GM12878 (cell line): Measurements from ENCODE around the gene RNF220. TPM values are rescaled to one million over a fixed set of nuclear protein-coding genes. Genes with fewer than 3 reads are reported as not detected.

Experiments used
- CBX5 ChIP-seq: sonication (generic); IDR thresholded peaks from 2 replicates; pipeline ENCODE4 v1.6.1; 2016; ENCODE audit warnings: low read depth, moderate library complexity, mild to moderate bottlenecking, inconsistent platforms
- CEBPB ChIP-seq, 2 experiments: fragments of 150-350 bp in 1 of 2; IDR thresholded peaks; 2 replicates each; pipeline ENCODE4 v1.6.1; 2012 to 2014; ENCODE audit warnings: low read depth in 2 of 2, low read length in 2 of 2, borderline replicate concordance in 1 of 2, inconsistent platforms in 1 of 2
- CHD1 ChIP-seq: IDR thresholded peaks from 2 replicates; pipeline ENCODE4 v1.6.1; 2012; ENCODE audit warnings: low read depth, low read length, improper control_type of control experiment
- CREB1 ChIP-seq: IDR thresholded peaks from 2 replicates; pipeline ENCODE4 v1.6.1; 2012; ENCODE audit warnings: low read depth, mild to moderate bottlenecking, inconsistent platforms
- DPF2 ChIP-seq: fragments of 450-650 bp; IDR thresholded peaks from 2 replicates; pipeline ENCODE4 v1.6.1; 2017; ENCODE audit warnings: mild to moderate bottlenecking
- EED ChIP-seq: sonication (generic); IDR thresholded peaks from 2 replicates; pipeline ENCODE4 v1.6.1; 2016; ENCODE audit warnings: antibody characterized with exemption, low read depth
- ESRRA ChIP-seq: IDR thresholded peaks from 2 replicates; pipeline ENCODE4 v1.6.1; 2012; ENCODE audit warnings: mild to moderate bottlenecking, low read length, improper control_type of control experiment
- FOS ChIP-seq: IDR thresholded peaks from 3 replicates; pipeline ENCODE4 v1.6.1; 2011; ENCODE audit warnings: borderline replicate concordance; ENCODE audit not compliant: insufficient read length; ENCODE audit errors: extremely low read depth
- FOXM1 ChIP-seq: IDR thresholded peaks from 2 replicates; pipeline ENCODE4 v1.6.1; 2012; ENCODE audit warnings: low read depth, mild to moderate bottlenecking, inconsistent platforms, low read length, moderate library complexity
- IKZF1 ChIP-seq: fragments of 450-650 bp; conservative IDR thresholded peaks from 2 replicates; pipeline ENCODE4 v1.6.1; 2017; ENCODE audit warnings: antibody characterized with exemption, mild to moderate bottlenecking
- IRF3 ChIP-seq: fragments of 450-650 bp; IDR thresholded peaks from 2 replicates; pipeline ENCODE4 v1.6.1; 2014; ENCODE audit warnings: mild to moderate bottlenecking
- JUNB ChIP-seq: IDR thresholded peaks from 2 replicates; pipeline ENCODE4 v1.6.1; 2016; ENCODE audit warnings: antibody characterized with exemption, mild to moderate bottlenecking
- KDM1A ChIP-seq: fragments of 200-600 bp; sonication (generic); IDR thresholded peaks from 2 replicates; pipeline ENCODE4 v1.6.1; 2016; ENCODE audit warnings: borderline replicate concordance
- MTA3 ChIP-seq: IDR thresholded peaks from 2 replicates; pipeline ENCODE4 v1.6.1; 2012; ENCODE audit warnings: low read length, inconsistent platforms, borderline replicate concordance
- NFIC ChIP-seq: IDR thresholded peaks from 2 replicates; pipeline ENCODE4 v1.6.1; 2012; ENCODE audit warnings: low read depth, mild to moderate bottlenecking, inconsistent platforms, low read length, moderate library complexity
- NR2C1 ChIP-seq: fragments of 450-650 bp; IDR thresholded peaks from 2 replicates; pipeline ENCODE4 v1.6.1; 2017; ENCODE audit warnings: antibody characterized with exemption, mild to moderate bottlenecking, moderate library complexity
- PAX8 ChIP-seq: fragments of 450-650 bp; IDR thresholded peaks from 2 replicates; pipeline ENCODE4 v1.6.1; 2017; ENCODE audit warnings: mild to moderate bottlenecking, moderate library complexity
- PML ChIP-seq: IDR thresholded peaks from 2 replicates; pipeline ENCODE4 v1.6.1; 2012; ENCODE audit warnings: low read length, inconsistent platforms
- RUNX3 ChIP-seq: IDR thresholded peaks from 2 replicates; pipeline ENCODE4 v1.6.1; 2012; ENCODE audit warnings: low read length, inconsistent platforms
- SPI1 ChIP-seq: IDR thresholded peaks from 2 replicates; pipeline ENCODE4 v1.6.1; 2011; ENCODE audit warnings: low read depth, mild to moderate bottlenecking, low read length, moderate library complexity, borderline replicate concordance; ENCODE audit not compliant: insufficient read depth
- SUPT20H ChIP-seq: IDR thresholded peaks from 2 replicates; pipeline ENCODE4 v1.6.1; 2011; ENCODE audit warnings: low read depth, mild to moderate bottlenecking, low read length, moderate library complexity, borderline replicate concordance; ENCODE audit not compliant: control insufficient read depth
- TAF1 ChIP-seq: IDR thresholded peaks from 2 replicates; pipeline ENCODE4 v1.6.1; 2011; ENCODE audit warnings: mild to moderate bottlenecking, low read depth, low read length, borderline replicate concordance
- TCF7 ChIP-seq: IDR thresholded peaks from 2 replicates; pipeline ENCODE4 v1.6.1; 2014; ENCODE audit warnings: antibody characterized with exemption, borderline replicate concordance
- YY1 ChIP-seq: IDR thresholded peaks from 2 replicates; pipeline ENCODE4 v1.6.1; 2011; ENCODE audit warnings: low read depth, mild to moderate bottlenecking, low read length
- polyA plus RNA-seq, 11 experiments: library from polyadenylated mRNA; depleted of rRNA in 4 of 11; unstranded in 6 of 11; stranded (reverse) in 5 of 11; fragments of >200 nt; fragmentation: Nextera tagmentation in 4 of 11; fragmentation: Illumina TruSeq in 1 of 11; extraction: Ambion mirVana in 4 of 11; extraction: Trizol in 1 of 11; gene quantifications; 1 replicate in 1 of 11; 2 replicates in 10 of 11; pipeline versions ENCODE4 v1.2.1 to v1.2.3, GENCODE V29; 2011 to 2016; ENCODE audit warnings: inconsistent platforms in 2 of 11, missing spikeins in 2 of 11, low read depth in 1 of 11
- total RNA-seq, 4 experiments: library from RNA; depleted of rRNA in 3 of 4; stranded (reverse); fragments of >200 nt in 3 of 4; fragmentation: Illumina TruSeq in 1 of 4; extraction: Trizol in 1 of 4; gene quantifications; 2 replicates each; pipeline versions ENCODE4 v1.2.1 to v1.2.3, GENCODE V29; 2013 to 2021
- TF ChIP-seq, protein P1 (sequence below): IDR thresholded peaks from 2 replicates; pipeline ENCODE4 v1.6.1; 2012; ENCODE audit warnings: low read length, inconsistent platforms

The RNF220 gene
- total and polyA plus RNA-seq, 10 of the 15 experiments (the other 5 are each of a cell fraction or from before 2014, with no cell fraction given): 4.6 to 84.1 (median 53.7) TPM

DNA sequence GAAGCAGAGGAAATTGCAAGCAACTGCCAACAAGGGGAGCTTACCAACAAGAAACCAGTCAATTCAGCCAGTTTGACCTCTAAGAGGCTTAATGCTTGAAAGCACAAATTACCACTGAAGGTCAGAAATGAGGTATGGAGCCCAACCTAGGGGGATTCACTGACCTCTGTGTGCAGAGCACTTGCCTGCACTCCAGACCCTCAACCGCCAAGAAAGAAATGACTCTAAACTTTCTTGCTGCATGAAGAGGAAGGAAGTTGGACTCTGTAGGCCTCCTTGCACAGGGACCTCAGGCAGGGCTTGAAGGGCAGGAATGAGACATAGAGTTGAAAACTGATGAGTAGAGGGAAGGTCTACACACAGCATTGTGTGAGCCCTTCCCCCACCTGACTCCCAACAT is 279.5 kb downstream of the RNF220 start (continued):
- TF ChIP-seq ESRRA: peak; percentile 77; the same call in 1 of the 2 replicates
- peak; percentile 48; the same call in 1 of the 2 replicates for TF ChIP-seq DPF2
- TF ChIP-seq MTA3: peak; percentile 93; the same call in 1 of the 2 replicates
- peak; percentile 92 for TF ChIP-seq FOXM1
- peak; percentile 60 for TF ChIP-seq IKZF1
- TF ChIP-seq, protein P1, sequence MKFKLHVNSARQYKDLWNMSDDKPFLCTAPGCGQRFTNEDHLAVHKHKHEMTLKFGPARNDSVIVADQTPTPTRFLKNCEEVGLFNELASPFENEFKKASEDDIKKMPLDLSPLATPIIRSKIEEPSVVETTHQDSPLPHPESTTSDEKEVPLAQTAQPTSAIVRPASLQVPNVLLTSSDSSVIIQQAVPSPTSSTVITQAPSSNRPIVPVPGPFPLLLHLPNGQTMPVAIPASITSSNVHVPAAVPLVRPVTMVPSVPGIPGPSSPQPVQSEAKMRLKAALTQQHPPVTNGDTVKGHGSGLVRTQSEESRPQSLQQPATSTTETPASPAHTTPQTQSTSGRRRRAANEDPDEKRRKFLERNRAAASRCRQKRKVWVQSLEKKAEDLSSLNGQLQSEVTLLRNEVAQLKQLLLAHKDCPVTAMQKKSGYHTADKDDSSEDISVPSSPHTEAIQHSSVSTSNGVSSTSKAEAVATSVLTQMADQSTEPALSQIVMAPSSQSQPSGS: peak; percentile 81
- TF ChIP-seq RUNX3: peak; percentile 97
- peak; percentile 73 for TF ChIP-seq SPI1
- TF ChIP-seq CREB1: peak; percentile 39; the same call in 1 of the 2 replicates
- TF ChIP-seq YY1: 0 out of 2 replicates have a peak, but pooled peaks have one; percentile 10
- TF ChIP-seq KDM1A: no peak
- TF ChIP-seq CBX5: 0 out of 2 replicates have a peak, but pooled peaks have one; percentile 56
- no peak for TF ChIP-seq FOS
- 0 out of 2 replicates have a peak, but pooled peaks have one; percentile 47 for TF ChIP-seq TCF7
- 0 out of 2 replicates have a peak, but pooled peaks have one; percentile 64 for TF ChIP-seq PML
- peak; percentile 89 for TF ChIP-seq JUNB
- peak; percentile 21; the same call in 1 of the 2 replicates for TF ChIP-seq TAF1
- TF ChIP-seq IRF3: no peak
- no peak for TF ChIP-seq CEBPB (IDR thresholded peaks at IDR 0.05; ENCODE audit: borderline replicate concordance in 1 of 2, low read depth in 2 of 2, low read length in 2 of 2)
- peak; percentile 97 for TF ChIP-seq EED
- no peak for TF ChIP-seq CHD1
- no peak for TF ChIP-seq SUPT20H
- TF ChIP-seq NR2C1: 0 out of 2 replicates have a peak, but pooled peaks have one; percentile 44
- TF ChIP-seq PAX8: no peak
- peak; percentile 93 for TF ChIP-seq NFIC
- TF ChIP-seq, all 136 proteins: peak for 36
